Measurements from ENCODE around the gene PPP1R3A.

PPP1R3A gene

GRCh38 chr7:113832196-113832745, 86.5 kb downstream of the PPP1R3A start:
- H3K4me3 ChIP-seq (ENCODE audit: low read depth, low read length) = no peak overlapping the region
- no peak for TF ChIP-seq CTCF (IDR thresholded peaks at IDR 0.05; ENCODE audit: insufficient read depth, low read length, missing control alignments)
- CTCF ChIA-PET = no interaction called here
- POLR2A ChIA-PET = no interaction called here
- DNase-seq (ENCODE audit: low read depth, low spot score) = no peak

DNA sequence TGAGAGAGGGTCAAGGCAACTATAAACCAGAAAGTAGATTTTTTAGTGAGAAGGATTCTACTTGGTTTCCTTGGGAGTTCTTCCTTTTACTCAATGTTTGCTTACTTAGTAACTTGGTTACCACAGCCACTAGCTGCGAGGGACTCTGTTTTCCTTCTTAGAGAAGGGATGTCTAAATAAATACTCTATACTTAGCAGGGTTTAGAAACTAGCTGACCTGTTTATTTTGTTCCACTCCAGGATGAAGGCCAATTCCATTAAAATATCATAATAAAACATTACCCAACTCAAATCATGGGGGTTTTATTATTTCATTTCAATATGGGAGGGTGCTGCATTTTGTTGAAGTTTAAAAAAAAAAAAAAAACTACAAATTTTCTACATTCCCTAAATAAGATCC, 87.3 kb downstream of the PPP1R3A start:
- TF ChIP-seq CTCF (IDR thresholded peaks at IDR 0.05; ENCODE audit: insufficient read depth, low read length, missing control alignments) = no peak
- peak; percentile 16 for DNase-seq (ENCODE audit: low read depth, low spot score)
- ChIA-PET CTCF (interaction anchor here (1.3 kb wide), 1 partner anchor 12 kb away, joined by 3 read pairs; no protein-coding TSS in a partner anchor), POLR2A (no interaction called here)
- no peak overlapping the region for H3K4me3 ChIP-seq (ENCODE audit: low read depth, low read length)

DNA sequence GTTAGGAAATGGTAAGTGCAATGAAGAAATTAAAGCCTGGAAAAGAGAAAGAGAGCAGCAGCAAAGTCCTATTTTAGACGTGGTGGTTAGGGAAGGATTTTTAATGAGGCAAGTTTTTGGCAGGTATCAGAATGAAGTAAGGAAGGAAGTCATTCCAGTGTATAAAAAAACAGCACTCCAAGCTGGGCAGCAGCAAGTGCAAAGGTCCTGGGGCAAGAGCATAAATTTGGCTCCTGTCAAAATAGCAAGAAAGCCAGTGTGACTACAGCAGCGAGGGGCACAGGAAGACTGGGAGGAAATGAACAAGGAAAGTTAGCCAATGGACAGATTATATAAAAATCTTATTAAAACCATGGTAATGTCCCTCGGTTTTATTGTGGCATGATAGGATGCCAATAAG, 90.2 kb downstream of the PPP1R3A start:
- H3K4me3 ChIP-seq (ENCODE audit: low read depth, low read length) = no peak overlapping the region
- DNase-seq (ENCODE audit: low read depth, low spot score) = no peak
- CTCF ChIA-PET = no interaction called here
- TF ChIP-seq CTCF (IDR thresholded peaks at IDR 0.05; ENCODE audit: insufficient read depth, low read length, missing control alignments) = no peak
- POLR2A ChIA-PET = no interaction called here
